ENCODE results near the gene PNMA1. TPM values are rescaled to one million over a fixed set of nuclear protein-coding genes. Genes with fewer than 3 reads are reported as not detected.
A peak's percentile ranks its signal among the peaks of the same experiment; 100 is the strongest.

The PNMA1 gene, protein sequence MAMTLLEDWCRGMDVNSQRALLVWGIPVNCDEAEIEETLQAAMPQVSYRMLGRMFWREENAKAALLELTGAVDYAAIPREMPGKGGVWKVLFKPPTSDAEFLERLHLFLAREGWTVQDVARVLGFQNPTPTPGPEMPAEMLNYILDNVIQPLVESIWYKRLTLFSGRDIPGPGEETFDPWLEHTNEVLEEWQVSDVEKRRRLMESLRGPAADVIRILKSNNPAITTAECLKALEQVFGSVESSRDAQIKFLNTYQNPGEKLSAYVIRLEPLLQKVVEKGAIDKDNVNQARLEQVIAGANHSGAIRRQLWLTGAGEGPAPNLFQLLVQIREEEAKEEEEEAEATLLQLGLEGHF
- total RNA-seq, result 11.6 TPM

DNA sequence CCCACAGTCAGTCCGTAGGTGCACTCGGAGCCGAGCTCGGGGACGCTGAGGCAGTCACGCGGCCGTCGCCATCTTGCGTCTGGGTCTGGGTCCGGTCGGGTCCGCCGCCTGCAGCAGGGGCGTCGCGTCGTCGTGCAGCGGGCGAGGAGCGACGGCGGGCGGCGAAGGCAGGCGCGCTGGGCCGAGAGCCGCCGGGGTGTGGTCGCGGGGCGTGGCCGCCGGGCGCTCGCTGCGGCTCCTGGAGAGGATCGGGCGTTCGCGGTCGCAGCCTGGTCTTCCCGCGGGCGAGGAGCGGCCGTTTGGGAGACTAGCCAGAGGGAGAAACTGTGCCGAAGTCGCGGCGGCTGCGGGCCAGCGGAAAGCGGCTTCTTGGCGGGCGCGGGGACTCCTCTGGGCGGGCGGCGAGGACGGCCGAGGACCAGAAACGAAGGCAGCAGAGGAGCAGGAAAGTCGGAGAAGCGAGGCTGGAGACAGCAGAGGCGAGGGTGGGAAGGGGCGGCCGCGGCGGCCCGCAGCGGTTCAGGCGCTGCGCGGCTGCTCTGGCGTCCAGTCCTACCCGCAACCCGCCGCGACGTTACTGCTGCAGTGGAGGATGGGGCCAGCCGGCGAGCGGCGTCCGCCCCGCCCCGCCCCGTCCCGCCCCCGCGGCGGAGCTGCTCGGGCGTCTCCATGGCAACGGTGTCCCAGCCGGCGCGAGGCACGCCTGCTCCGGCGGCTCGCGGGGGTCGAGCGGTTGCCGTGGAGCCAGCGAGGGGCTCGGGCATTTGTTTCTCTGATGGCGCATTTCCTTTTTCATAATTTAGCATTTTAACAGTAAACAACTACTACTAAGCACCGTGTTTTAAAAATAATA is at the start of gene PNMA1:
TSS of gene PNMA1 (minus strand) at position 582 of the 853 bp plus-strand sequence. CDS start 745 bp downstream, outside the sequence.
- peak; percentile 77 to 85 (median 82) for DNase-seq (ENCODE audit: low read depth in 2 of 3, low spot score in 2 of 3)

DNA sequence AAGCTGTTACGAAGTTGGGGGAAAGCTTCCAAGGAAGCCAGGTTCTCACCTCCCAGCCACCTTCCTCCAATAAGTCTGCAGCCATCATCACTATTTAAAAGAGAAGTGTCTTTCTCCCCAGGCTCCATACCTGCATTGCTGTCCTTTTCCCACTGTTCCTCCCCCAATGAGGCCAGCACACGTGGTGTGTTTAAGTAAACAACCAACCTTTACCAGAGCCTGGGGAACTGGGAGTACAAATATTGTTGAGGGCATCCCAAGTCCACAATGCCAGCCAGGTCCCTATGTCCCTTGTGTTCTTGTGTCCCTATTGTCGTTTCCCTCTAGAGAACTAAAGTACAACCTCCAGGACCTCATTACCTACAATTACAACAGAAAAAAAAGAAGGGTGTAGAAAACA is 49.2 kb upstream of the PNMA1 start:
- no peak for DNase-seq (ENCODE audit: low read depth in 2 of 3, low spot score in 2 of 3)

DNA sequence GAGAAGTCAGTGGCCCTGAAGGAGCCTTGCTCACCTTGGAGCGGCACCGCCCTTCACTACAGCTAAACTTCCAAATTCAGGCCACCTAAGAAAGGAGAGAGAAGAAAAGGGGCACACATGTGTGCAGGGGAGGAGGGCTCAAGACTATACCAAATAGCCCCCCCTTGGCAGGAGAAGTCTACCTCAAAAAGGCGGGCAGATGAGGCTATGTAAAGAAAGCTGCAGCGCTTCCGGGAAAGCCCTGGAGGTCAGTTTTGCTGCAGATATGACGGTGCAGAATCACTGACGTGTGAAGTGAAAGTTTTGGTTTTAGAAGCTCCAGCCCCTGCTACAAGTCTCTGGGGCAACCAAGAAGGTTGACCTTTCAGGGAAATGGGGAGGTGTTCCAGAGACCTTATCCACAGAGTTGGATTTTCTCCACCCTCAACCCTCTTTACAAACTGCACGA is 48.2 kb upstream of the PNMA1 start:
- no peak for DNase-seq (ENCODE audit: low read depth in 2 of 3, low spot score in 2 of 3)

DNA sequence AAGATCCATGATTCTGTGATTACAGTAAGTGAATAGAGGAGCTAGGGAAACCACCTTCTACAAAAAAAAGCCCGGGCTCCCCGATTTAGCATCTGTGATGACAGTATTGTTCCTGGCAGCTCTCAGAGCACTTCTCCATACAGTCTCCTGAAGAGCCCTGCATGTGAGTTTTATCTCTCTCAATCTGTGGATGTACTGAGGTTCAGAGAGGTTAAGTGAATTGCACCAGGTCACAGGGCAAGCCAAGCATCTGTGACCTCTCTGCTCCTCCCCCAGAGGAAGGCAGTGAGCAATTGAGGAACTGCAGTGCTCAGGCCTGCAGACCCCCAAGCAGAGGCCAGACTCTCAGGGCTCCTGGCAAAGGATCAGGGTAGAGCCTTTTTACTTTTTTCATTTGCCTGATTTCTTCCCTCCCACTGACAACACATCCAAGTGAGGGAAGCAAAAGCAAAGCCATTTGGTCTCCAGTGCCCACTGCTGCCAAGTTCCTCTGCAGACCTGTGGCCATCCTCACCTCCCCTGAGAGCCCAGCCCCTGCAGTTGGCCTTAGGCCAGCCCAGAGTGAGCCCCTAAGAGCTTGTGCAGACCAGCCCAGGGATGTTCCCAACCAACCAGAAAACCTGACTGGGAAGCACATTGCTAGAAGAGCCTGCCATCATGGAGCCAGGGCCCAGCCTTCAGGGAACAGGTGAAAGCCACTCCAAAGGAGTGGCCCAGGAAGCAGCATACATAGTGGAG is 47.6 kb upstream of the PNMA1 start:
- DNase-seq (ENCODE audit: low read depth in 2 of 3, low spot score in 2 of 3), result no peak

DNA sequence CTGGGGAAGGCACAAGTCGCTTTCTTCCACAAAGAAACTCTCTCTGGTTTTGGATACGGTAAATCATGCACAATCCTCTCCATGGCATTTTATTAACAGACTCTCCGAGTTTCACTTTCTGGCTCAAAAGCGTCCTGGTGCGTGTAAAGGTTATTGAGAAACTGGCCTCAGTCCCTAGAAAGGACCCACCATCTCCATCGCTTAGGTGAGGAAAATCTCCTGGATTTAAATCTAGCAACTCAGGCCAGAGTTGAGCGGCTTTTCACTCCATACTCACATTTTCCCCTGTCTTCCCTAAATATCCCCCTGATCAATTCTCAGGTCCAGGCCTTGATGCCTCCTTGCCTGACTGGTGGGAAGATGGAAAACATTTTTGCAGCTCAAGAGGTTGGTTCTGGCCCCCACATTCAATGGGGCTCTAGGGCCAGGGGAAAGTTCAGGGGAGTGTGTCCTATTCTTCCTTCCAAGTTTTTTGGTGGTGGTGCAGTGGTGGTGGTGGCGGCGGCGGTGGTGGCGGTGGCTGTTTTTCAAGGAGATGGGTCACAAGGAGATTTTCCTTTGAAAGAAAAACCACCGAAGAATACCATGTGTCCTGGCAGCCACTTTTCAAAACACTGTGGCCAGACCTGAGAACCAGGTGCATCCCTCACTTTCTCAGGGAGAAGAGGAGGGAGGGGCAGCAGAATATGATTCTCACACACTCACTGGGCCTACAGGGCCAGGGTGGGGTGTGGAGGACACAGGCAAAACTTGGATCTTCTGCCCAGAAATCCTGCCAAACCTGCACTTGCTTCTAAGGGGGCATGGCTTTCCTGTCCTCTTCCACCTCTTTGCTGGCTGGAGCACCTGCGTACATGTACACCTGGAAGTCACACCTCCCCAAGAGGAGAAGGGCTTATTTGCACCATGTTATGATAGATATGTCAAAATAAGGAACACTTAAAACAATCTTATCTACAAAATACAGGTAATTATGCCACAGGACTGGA is 46.7 kb upstream of the PNMA1 start:
- DNase-seq (ENCODE audit: low read depth in 2 of 3, low spot score in 2 of 3), result no peak

DNA sequence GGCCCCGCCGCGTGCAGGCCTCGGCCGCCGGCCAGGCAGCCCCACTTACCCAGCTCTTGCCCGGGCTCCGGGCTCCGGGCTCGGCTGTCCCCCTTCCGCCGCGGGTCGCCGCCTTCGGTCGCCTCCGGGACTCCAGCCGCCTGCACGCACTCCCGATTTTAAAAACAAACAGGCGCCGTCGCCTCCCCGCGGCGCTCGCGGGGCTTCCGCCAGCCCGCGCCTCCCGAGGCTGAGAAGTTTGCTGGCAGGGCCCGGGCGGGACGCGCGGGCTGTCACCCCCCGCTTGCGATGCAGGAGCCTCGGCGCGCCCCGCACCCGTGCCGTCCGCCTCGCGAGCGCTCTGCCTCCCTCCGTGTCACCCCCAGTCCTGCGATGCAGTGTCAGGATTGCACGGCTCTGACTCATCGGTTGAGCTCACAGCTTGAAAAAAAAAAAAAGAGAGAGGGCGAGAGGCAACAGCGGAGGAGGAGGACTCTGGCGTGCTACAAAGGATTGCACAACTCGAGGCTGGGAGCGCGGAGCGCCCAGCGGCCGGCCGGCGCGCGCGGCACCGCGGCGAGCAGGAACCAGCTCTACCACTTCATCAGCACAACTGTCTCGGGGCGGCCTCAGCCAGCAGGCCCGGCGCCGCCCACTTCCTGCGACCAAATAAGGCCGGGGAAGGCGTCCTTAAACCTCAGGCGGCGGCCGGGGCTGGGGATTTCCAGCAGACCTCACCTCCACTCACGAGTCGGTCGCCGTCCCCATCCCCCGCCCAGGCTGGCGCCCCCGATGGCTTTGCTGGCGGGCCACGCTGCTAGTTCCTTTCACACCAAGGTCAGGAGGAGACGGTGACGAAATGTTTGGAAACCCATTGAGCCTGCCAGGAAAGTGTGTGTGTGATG is 45.8 kb upstream of the PNMA1 start:
- DNase-seq (ENCODE audit: low read depth in 2 of 3, low spot score in 2 of 3), result peak; percentile 86 to 98 (median 97)

DNA sequence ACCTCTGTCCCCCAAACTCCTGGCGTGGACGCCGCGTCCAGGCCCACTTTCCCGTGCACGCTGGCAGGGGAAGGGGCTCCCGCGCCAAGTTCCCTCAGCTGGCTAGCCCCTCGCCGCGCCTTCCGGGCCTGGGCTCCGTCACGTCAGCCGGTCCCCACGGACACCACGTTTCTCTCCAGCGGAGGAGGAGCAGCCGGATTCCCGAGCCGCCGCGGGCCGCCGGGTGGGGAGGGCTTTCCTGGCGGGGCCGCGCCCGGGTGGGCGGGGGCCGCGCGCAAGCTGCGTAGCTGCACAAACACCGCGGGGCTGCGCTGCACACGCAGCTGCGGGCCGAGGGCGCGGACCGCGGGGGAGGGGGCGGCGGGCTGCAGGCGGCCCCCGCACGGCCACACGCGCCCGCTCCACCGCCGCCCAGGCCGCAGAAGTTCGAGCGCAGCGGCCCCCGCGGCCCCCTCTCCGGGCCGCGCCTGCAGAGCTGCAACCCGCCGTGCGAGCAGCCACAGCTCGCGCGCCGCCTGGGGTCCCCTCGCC is 45.1 kb upstream of the PNMA1 start:
- DNase-seq (ENCODE audit: low read depth in 2 of 3, low spot score in 2 of 3), result peak in 2 of 3 donors; percentile 40 to 43

DNA sequence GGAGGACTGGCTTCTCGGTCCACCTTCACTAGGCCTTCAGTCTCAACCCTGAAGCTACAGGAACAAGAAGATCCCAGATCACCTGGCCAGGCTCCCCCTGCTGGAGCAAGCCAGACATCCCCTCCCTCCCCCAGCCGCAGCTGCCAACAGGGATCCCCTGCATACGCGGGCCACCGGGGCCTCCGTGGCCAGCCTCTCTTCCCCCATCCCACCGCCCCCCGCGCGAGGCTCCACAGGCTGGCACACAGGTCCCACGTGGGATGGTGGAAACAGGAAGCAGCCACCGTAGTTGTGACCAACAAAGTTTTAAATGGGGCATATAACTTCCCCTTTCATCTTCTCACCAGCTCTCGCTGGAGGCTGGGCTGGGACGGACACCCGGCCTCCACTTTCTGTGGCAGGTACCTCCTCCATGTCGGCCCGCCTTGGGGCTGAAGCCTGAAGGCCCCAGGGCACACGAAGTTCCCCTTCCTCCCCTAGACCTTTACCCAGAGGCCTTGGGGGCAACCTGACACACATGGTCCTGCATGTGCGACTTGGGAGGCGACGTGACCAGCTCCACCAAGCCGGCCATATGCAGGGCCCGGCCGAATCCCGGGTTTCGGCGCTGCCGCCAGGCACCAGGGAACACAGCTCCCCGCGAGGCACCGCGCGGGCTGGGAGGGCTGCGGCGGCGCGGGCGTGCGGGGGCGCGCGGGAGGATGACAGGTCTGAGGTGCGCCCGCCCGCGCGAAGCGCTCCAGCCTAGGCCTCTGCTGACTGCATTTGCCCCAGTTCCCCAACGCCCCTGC is 44.4 kb upstream of the PNMA1 start:
- peak in 2 of 3 donors; percentile 94 to 98 for DNase-seq (ENCODE audit: low read depth in 2 of 3, low spot score in 2 of 3)

DNA sequence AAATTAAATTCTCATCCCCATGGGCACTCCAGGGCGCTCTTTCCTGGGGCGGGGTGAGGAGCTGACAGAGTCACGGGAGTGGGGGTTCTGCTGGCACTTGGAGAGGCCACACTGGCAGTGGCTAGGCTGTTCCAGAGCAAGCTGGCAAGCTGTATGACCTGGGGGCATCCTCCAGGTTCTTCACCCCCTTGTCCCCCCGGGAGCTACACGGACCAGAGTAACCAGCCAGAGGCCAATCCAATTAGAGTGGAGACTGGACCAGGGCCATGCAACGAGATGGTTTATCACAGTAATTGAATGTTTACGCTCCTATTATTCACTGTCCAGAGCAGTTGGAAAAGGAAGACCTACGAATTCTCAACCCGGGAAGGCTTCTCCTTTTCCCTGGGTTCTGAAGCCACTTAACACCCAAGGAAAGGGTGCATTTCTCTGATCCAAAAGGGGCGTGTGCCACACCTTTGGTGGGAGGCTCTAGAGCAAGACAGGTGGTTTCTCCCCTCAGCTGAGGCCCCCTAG is 43.8 kb upstream of the PNMA1 start:
- DNase-seq (ENCODE audit: low read depth in 2 of 3, low spot score in 2 of 3), result no peak

DNA sequence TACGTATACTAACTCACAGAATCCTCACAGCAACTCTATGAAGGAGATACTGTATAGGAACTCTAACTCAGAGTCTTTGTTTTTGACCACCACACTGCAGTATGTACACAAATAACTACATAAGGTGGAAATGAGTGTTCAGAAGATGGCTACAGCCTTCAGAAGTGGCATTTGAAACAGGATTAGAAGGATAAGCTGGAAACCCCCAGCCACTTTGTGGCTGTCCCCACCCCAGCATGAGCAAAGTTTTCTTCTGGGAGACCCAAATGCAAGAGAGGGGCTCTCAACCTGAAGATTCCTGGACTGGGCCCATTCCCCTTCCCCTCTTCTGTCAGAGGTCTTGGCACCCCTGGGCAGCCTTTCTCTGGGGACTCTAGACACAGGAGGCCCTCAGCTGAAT is 43.2 kb upstream of the PNMA1 start:
- no peak for DNase-seq (ENCODE audit: low read depth in 2 of 3, low spot score in 2 of 3)

DNA sequence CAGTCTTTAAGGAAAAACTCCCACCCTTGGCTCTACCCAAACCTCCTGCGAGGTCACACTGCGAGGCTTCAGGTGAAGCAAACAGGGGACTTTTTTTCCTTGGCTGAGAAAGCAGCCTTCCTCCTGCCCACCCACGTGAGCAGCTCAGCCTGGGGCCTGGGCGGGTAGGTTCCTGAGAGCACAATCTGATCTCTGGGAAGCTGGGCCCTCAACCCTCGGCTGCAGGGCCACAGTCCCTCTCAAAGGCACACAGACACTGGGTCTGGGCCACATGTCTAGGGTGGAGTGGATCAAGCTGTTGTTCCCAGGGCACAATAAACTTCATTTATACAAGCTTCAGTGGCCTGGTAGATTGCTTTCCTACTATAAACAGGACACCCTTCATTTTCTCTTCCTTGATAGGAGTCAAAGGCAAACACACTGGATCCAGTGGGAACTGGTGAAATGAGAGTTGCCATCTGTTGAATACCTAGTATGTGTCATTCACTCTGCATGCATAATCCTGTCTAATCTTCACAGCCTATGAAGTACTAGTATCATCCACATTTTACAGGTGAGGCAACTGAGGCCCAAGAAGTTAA is 41.3 kb upstream of the PNMA1 start:
- no peak for DNase-seq (ENCODE audit: low read depth in 2 of 3, low spot score in 2 of 3)

DNA sequence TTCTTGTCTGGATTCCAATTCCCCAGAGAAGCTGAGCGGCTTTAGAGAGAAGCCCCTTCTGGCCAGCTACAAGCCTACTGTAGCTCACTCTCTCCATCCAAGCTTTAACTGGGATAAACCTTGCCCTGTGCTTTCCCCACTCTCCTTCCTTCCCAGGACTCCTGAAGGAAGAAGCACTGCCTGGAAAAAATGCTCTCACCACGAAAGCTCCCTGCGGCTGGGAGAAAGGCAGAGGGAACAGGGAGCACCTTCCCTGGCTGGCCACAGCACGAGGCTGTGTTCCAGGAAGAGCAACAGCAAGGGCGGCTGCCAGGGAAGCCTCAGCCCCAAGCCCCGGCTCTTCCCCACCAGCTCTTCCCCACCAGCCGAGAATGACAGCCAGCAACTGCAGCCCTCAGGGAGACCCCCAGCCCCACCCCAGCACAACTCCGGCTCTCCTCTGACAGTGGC is 40.8 kb upstream of the PNMA1 start:
- no peak for DNase-seq (ENCODE audit: low read depth in 2 of 3, low spot score in 2 of 3)

DNA sequence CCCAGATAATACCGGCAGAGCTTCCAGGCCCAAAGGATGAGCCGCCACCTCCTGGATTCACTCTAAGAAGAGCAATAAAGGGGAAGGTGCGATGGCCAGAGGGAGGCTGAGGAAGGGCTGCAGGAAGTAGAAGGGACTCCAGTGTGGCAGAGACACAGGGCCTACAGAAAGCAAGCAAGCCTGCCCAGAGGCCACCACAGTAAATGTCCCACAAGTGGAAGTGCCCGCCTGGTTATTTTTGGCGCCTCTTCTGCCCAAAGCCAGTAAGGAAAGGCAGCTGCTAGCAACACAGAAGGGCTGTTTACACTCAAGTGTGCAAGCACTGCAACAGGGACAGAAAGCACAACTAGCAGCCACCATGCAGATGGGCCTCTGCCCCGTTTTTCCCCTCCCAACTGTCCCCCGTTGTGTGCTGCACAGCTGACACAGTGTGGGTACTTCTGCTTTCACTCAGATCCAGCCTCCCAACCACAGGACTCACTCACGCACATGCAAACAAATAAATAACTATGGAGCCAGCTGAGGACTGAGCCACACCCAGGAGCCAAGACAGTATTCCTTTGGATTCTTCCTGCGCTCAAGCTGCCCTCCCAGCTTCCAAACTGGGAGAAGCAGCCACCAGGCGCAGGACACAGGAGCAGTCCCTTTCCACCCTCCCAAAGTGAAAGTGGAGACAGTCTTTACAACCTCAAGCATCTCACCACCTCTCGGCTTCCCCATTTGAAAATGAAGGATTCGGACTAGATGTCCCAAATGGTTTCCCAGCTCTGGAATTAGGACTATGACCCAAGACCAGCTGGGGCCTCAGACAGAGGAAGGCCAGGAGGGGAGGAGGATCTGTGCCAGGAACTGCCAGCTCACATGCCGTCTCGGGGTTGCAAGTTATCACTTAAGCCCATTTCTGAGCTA is 40.0 kb upstream of the PNMA1 start:
- DNase-seq (ENCODE audit: low read depth in 2 of 3, low spot score in 2 of 3), result peak in 2 of 3 donors; percentile 90 to 91

DNA sequence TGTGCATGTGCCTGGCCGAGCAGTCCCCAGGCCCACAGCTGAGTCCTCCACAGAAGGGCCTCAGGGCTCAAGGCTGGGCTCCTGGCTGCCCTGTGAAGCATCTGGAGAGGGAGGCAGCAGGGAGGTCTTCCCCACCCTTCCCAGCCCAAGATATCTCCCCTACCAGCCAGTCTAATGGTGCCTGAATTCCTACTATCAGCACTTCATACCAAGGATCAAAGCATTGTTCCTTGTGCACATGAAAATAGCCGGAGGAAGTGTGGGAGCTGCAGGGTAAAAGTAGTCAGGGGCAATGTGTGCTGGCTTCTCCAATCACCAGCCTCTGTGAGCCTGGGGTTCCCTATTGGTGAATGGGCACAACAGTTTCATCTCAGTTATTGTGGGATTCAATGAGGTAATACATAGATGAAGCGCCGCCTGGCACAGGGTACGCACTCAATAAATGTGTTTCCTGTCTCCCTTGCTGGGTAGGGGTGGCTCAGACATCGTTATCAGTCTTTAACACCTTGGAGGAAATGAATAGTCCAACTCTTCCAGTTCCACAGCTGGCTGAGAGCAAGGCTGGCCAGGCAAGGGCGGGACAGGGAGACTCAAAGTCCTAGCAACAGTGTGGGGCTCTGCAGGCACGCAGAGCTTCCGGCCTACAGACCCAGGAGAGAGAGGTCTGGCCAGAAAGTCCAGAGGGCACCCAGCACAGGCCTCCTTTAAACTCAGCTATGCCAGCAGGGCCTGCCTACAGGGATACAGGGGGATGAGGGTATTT is 39.1 kb upstream of the PNMA1 start:
- peak in 2 of 3 donors; percentile 96 to 99 for DNase-seq (ENCODE audit: low read depth in 2 of 3, low spot score in 2 of 3)

DNA sequence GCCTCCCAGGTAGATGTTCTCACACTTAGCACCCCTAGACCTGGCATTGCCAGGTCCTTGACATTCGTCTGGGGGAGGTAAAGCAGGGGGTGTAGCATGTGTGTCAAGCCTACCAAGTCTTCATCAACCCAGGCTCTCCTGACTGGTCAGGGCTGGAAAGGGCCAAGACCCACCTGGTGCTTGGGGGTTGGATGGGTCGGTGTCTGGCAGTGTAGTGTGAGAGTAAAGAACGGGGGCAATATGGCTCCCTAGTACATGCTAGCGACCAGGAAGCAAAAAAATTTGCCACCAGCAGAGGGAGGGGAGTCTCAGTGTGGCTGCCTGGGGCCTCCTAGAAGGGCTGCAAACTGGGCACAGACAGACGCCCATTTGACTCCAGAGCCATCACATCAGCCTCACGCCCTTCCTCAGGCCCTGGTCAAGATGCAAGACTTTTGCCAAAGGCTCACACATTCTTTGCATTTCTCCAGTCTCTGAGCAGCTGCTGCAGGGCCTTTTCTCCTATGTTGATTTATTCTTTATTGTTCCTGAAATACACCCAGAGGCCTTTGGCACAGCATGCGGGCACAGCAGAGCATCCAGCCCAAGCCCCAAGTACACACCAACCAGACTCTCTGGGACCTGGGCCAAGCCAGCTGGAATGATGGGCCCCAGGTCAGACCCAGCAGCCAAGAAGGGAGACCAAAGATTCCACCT is 38.3 kb upstream of the PNMA1 start:
- DNase-seq (ENCODE audit: low read depth in 2 of 3, low spot score in 2 of 3), result peak in 2 of 3 donors; percentile 53 to 68
